ENCODE measurements around the gene HSBP1. TPM values are rescaled to one million over a fixed set of nuclear protein-coding genes. Genes with fewer than 3 reads are reported as not detected.
A peak's percentile ranks its signal among the peaks of the same experiment; 100 is the strongest.

HSBP1 gene
- total and polyA plus RNA-seq, 9 of the 15 experiments (the other 6 are each of a cell fraction or from before 2014, with no cell fraction given), result 84.9 to 677 (median 204) TPM

DNA sequence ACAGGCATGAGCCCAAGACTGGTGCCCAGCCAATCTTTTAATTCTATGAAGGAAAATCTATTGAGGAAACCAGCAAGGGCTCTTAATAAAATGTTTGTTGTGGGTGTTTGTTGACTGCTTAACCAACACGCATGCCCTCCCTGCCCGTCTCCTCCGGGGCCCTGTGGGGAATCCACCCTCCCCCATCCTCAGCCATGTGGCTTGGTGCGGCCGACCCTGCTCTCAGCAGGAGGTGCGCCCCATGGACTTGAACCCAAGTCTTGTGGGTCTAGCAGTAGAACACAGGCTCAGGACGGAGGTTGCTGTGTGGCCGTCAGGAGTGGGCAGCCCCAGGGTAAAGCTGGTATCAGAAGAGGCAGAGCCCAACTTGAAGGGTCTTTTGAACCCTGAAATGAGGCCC lies 46.1 kb downstream of the HSBP1 start:
- Histone ChIP-seq H3K4me3 (no peak overlapping the region), H3K27me3 (ENCODE audit: control insufficient read depth in 2 of 2, insufficient read depth in 2 of 2, low read length in 2 of 2) (peaks cover 59 to 63% of the 10 kb centered on the region in 2 experiments), H2AFZ (ENCODE audit: low read depth, low read length) (no peak overlapping the region), H3K36me3 (ENCODE audit: control insufficient read depth, insufficient read depth, low read length) (no peaks in the 10 kb centered on the region), H3K79me2 (ENCODE audit: control insufficient read depth, insufficient read depth, low read length) (no peaks in the 10 kb centered on the region), H3K9me3 (replicated peaks; ENCODE audit: control insufficient read depth, insufficient read depth, low read depth, low read length) (no peaks in the 10 kb centered on the region), H4K20me1 (replicated peaks; ENCODE audit: control insufficient read depth, insufficient read depth, low read length) (no peaks in the 10 kb centered on the region; the same call in 1 of the 2 replicates), H3K4me2 (ENCODE audit: insufficient read depth, low read length) (no peak overlapping the region), H3K9me1 (ENCODE audit: control insufficient read depth, insufficient read depth, low read length) (no peaks in the 10 kb centered on the region), H3K4me1 (replicated peaks in 1 of 2; ENCODE audit: control insufficient read depth in 2 of 2, insufficient read depth in 2 of 2, low read length in 2 of 2) (no peaks in the 10 kb centered on the region; a peak in 1 of 5 replicates), H3K27ac (ENCODE audit: extremely low read depth, low read depth, low read length) (no peak overlapping the region), H3K9ac (ENCODE audit: insufficient read depth in 1 of 2, low read depth in 2 of 2, low read length in 2 of 2) (no peak overlapping the region)
- ATAC-seq (no peak), DNase-seq (ENCODE audit: extremely low read depth in 1 of 4, low spot score in 3 of 4) (peak in 2 of 4 experiments; percentile 5 to 9), FAIRE-seq (no peak)
- in situ Hi-C loops (cut with MboI) (no loop called here), intact Hi-C loops (cut with micrococcal nuclease) (no loop called here)
- ChIA-PET POLR2A (no interaction called here), CTCF (ENCODE audit: low intra/inter-chr PET ratio) (no interaction called here)
- 3% methylated on average over 8 of the region's 8 CpGs for WGBS (ENCODE audit: insufficient coverage, low coverage, missing lambda C conversion rate)
- BruUV-seq (replicated peaks), result no TSS peak
- TF ChIP-seq KLF1 (tag; IDR thresholded peaks at IDR 0.05) (no peak), ZNF274 (IDR thresholded peaks at IDR 0.05; ENCODE audit: borderline replicate concordance, low read depth, low read length) (no peak), NR2F6 (CRISPR knock-in tag; IDR thresholded peaks at IDR 0.05) (no peak), TARDBP (IDR thresholded peaks at IDR 0.05) (no peak), SRSF1 (IDR thresholded peaks at IDR 0.05; ENCODE audit: low read depth, low read length) (no peak), IFI16 (CRISPR knock-in tag; IDR thresholded peaks at IDR 0.05) (no peak), CCAR2 (IDR thresholded peaks at IDR 0.05; ENCODE audit: low read depth, low read length) (no peak), TCFL5 (CRISPR knock-in tag; conservative IDR thresholded peaks at IDR 0.05) (no peak), TBL1XR1 (IDR thresholded peaks at IDR 0.05; ENCODE audit: low read length in 2 of 2) (no peak), ZNF75A (CRISPR knock-in tag; IDR thresholded peaks at IDR 0.05) (no peak), PHF8 (IDR thresholded peaks at IDR 0.05; ENCODE audit: borderline replicate concordance, low read length) (no peak), TEAD1 (CRISPR knock-in tag; IDR thresholded peaks at IDR 0.05) (no peak), NKRF (IDR thresholded peaks at IDR 0.05; ENCODE audit: borderline replicate concordance) (no peak), ZNF384 (IDR thresholded peaks at IDR 0.05; ENCODE audit: low read depth, low read length) (no peak)
- TF ChIP-seq, protein P1, sequence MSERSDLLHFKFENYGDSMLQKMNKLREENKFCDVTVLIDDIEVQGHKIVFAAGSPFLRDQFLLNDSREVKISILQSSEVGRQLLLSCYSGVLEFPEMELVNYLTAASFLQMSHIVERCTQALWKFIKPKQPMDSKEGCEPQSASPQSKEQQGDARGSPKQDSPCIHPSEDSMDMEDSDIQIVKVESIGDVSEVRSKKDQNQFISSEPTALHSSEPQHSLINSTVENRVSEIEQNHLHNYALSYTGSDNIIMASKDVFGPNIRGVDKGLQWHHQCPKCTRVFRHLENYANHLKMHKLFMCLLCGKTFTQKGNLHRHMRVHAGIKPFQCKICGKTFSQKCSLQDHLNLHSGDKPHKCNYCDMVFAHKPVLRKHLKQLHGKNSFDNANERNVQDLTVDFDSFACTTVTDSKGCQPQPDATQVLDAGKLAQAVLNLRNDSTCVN (CRISPR knock-in tag; IDR thresholded peaks at IDR 0.05), result no peak
- TF ChIP-seq, protein P2, sequence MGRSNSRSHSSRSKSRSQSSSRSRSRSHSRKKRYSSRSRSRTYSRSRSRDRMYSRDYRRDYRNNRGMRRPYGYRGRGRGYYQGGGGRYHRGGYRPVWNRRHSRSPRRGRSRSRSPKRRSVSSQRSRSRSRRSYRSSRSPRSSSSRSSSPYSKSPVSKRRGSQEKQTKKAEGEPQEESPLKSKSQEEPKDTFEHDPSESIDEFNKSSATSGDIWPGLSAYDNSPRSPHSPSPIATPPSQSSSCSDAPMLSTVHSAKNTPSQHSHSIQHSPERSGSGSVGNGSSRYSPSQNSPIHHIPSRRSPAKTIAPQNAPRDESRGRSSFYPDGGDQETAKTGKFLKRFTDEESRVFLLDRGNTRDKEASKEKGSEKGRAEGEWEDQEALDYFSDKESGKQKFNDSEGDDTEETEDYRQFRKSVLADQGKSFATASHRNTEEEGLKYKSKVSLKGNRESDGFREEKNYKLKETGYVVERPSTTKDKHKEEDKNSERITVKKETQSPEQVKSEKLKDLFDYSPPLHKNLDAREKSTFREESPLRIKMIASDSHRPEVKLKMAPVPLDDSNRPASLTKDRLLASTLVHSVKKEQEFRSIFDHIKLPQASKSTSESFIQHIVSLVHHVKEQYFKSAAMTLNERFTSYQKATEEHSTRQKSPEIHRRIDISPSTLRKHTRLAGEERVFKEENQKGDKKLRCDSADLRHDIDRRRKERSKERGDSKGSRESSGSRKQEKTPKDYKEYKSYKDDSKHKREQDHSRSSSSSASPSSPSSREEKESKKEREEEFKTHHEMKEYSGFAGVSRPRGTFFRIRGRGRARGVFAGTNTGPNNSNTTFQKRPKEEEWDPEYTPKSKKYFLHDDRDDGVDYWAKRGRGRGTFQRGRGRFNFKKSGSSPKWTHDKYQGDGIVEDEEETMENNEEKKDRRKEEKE (IDR thresholded peaks at IDR 0.05; ENCODE audit: borderline replicate concordance in 1 of 2, control insufficient read depth in 1 of 2, low read depth in 2 of 2, low read length in 1 of 2), result no peak

All from K562 (cell line).